ENCODE measurements around the gene LY6G5B.

The LY6G5B gene

GRCh38 chr6:31712296-31712695 lies 42.5 kb downstream of the LY6G5B start:
- TF ChIP-seq, protein P1, sequence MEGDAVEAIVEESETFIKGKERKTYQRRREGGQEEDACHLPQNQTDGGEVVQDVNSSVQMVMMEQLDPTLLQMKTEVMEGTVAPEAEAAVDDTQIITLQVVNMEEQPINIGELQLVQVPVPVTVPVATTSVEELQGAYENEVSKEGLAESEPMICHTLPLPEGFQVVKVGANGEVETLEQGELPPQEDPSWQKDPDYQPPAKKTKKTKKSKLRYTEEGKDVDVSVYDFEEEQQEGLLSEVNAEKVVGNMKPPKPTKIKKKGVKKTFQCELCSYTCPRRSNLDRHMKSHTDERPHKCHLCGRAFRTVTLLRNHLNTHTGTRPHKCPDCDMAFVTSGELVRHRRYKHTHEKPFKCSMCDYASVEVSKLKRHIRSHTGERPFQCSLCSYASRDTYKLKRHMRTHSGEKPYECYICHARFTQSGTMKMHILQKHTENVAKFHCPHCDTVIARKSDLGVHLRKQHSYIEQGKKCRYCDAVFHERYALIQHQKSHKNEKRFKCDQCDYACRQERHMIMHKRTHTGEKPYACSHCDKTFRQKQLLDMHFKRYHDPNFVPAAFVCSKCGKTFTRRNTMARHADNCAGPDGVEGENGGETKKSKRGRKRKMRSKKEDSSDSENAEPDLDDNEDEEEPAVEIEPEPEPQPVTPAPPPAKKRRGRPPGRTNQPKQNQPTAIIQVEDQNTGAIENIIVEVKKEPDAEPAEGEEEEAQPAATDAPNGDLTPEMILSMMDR (IDR thresholded peaks at IDR 0.05; ENCODE audit: borderline replicate concordance, insufficient read depth, low read depth, low read length): peak; percentile 10; the same call in 1 of the 2 replicates
- H3K4me3 ChIP-seq (ENCODE audit: low read depth, low read length): no peak overlapping the region

DNA sequence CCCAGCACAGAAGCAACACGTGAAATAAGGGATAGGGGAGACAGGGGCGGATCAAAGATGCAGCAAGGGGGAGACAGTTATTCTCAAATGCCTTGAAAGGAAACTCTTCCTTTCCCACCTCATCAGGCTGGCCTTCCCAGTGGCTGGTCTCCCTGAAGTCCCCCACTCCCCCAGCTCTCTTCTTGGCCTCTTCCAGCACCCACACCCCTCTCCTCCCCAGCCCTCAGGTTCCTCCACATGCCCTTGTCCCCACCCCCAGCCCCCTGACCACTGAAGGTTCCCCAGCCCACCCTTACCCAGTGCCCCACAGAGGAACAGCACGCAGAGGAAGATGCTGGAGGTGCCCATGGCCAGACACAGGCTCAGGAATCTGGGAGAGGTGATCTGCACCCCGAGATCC lies 43.7 kb downstream of the LY6G5B start:
- TF ChIP-seq, protein P1 (IDR thresholded peaks at IDR 0.05; ENCODE audit: borderline replicate concordance, insufficient read depth, low read depth, low read length): no peak

DNA sequence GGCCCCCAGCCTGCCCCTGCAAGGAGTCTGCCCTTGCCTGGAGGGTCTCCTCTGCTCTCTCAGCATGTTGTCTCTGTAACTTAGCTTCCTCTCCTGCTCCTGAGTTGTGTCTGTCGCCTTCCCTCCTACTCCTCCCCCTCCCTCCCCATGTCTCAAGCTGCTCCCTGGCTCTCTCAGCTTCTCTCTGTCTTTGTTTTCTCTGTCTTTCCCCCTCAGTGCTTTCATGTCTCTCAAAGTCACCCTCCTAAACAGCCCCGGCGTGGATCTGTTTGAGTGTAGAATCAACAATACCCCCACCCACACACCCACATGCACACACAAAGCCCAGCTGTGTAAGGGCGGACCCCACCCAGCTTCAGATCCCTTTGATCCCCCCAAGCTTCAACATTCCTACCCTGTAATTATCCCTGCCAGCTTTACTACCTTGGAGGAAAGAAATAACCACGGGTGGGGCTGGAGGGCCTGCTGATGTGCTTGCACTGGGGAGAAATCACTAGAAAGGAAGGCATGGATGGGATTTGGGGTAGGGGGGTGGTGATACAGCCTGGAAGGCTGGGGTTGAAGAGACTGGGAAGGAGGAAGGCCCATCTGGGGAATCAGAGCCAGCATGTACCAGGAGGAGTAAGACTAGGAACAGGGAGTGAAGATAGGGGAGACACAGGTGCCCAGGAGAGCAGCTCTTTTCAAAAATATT lies 44.4 kb downstream of the LY6G5B start:
- no peak overlapping the region for H3K4me3 ChIP-seq (ENCODE audit: low read depth, low read length)
- TF ChIP-seq, protein P1 (IDR thresholded peaks at IDR 0.05; ENCODE audit: borderline replicate concordance, insufficient read depth, low read depth, low read length): no peak

More for the DNA sequence above, 43.7 kb downstream of the LY6G5B start:
- H3K4me3 ChIP-seq (ENCODE audit: low read depth, low read length): no peak overlapping the region

DNA sequence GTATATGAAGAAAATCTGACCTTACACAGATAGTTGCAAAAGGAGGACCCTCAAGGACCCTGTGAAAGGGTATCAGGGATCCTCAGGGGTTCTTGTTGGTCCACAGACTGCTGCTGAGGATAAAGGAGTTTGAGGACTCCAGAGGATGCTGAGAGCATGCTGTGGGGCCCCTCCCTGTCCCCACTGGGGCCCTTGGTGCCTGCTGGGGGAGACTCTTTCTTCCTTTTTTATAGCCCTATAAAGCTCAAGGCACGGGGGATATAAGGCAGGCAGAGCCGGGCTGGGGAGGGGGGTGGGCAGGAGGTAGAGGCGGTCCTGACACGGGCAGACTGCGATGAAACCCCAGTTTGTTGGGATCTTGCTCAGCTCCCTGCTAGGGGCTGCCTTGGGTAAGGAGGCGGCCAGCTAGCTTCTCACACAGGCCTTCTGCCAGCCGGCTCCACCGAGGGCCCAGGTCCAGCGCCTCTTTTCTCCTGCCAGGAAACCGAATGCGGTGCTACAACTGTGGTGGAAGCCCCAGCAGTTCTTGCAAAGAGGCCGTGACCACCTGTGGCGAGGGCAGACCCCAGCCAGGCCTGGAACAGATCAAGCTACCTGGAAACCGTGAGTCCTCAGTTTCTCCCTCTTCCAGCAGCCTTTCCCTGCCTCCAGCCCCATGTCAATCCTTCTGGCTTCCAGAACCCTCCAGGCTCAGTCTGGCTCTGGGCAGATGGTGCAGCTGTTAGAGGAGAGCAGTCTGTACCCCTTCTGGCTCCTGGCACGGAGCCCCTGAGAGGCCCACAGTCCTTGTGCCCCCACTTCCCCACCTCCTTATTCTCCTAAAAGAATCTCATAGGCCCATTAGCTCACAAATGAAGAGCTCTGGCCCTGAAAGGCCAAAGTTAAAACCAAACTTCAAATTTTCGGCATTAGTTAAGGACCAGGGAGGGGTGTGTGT lies 45.5 kb downstream of the LY6G5B start, which contains the start of gene LY6G6D:
Gene LY6G6D (plus strand): TSS at position 327 of the 937 bp plus-strand sequence. CDS start 8 bp downstream, at position 335.
- H3K4me3 ChIP-seq (ENCODE audit: low read depth, low read length): no peak within 1 kb of the TSS
- TF ChIP-seq, protein P1 (IDR thresholded peaks at IDR 0.05; ENCODE audit: borderline replicate concordance, insufficient read depth, low read depth, low read length): no peak

DNA sequence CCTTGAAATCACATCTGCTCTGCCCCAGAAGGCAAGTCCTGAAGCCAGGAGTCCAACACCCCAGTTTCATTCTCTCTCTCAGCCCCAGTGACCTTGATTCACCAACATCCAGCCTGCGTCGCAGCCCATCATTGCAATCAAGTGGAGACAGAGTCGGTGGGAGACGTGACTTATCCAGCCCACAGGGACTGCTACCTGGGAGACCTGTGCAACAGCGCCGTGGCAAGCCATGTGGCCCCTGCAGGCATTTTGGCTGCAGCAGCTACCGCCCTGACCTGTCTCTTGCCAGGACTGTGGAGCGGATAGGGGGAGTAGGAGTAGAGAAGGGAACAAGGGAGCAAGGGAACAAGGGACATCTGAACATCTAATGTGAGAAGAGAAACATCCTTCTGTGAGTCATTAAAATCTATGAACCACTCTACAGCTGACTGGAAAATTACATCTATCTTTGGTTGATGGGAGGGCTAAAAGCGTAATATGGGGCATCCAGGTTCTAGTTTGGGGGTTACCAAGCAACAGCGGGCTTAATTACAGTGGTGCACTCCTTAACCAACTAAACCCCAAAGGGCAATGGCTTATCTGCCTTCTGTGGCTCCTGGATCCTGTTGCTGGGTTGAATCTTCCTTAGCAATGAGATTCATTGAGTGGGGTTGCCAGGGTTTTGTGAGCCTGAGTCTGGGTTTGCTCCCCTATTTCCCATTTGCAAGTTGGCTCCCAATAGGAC lies 47.9 kb downstream of the LY6G5B start:
- TF ChIP-seq, protein P1 (IDR thresholded peaks at IDR 0.05; ENCODE audit: borderline replicate concordance, insufficient read depth, low read depth, low read length): 0 out of 2 replicates have a peak, but pooled peaks have one; percentile 4
- H3K4me3 ChIP-seq (ENCODE audit: low read depth, low read length): no peak overlapping the region

DNA sequence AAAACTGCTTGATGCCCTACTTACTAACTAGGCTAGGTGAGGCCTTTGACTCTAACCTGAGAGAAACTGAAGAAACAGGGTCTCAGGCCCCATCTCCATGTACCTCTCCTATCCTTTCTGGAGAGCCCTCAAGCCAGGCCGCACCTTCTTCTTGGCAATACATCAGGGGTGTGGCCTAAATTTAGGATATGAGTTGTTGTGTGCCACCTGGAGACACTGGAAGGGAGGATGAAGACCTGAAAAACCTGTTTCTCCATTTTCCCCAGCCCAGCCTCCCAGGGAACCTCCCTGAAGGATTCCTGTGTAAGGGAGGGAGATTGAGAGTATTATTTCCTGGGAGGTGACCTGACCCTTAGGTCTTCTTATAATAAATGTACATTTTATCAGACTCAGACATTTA lies 48.5 kb downstream of the LY6G5B start:
- no peak overlapping the region for H3K4me3 ChIP-seq (ENCODE audit: low read depth, low read length)
- TF ChIP-seq, protein P1 (IDR thresholded peaks at IDR 0.05; ENCODE audit: borderline replicate concordance, insufficient read depth, low read depth, low read length): no peak

Data from GM12875 (cell line).